Measurements from ENCODE around the gene IRF9. TPM values are rescaled to one million over a fixed set of nuclear protein-coding genes. Genes with fewer than 3 reads are reported as not detected.

The IRF9 gene
- total and polyA plus RNA-seq, 11 donors: 23.4 to 169 (median 29.8) TPM

DNA sequence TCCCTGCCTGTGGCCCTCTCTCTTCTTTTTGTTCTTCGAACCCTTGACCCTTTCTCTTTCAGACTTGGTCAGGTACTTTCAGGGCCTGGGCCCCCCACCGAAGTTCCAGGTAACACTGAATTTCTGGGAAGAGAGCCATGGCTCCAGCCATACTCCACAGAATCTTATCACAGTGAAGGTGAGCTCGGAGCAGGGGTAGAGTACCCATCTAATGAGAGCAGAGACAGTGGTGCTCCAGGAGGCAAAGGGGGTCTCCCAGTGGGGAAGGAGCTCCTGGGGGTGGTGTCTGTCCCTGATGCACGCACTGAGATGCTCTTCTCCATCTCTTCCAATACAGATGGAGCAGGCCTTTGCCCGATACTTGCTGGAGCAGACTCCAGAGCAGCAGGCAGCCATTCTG lies 4.7 kb downstream of the IRF9 start:
- no peaks in the 10 kb centered on the region for H3K27me3 ChIP-seq
- WGBS, 4 donors: 85 to 96% (median 95%) methylated on average over 5 of the region's 5 CpGs
- peaks cover 2 to 88% (median 79%) of the 10 kb centered on the region in 9 donors for H3K36me3 ChIP-seq
- H3K4me3 ChIP-seq: no peak overlapping the region
- intact Hi-C loops (cut with DNase I): loop anchor here in 1 of 10 donors (10.0 kb wide), 1 partner anchor 151 kb away; no protein-coding TSS in a partner anchor
- H3K9me3 ChIP-seq: no peaks in the 10 kb centered on the region
- ATAC-seq (no peak), DNase-seq (no peak)
- peaks cover 0 to 72% (median 18%) of the 10 kb centered on the region in 12 donors for H3K4me1 ChIP-seq
- H3K27ac ChIP-seq: no peak overlapping the region
- TF ChIP-seq, protein P1, sequence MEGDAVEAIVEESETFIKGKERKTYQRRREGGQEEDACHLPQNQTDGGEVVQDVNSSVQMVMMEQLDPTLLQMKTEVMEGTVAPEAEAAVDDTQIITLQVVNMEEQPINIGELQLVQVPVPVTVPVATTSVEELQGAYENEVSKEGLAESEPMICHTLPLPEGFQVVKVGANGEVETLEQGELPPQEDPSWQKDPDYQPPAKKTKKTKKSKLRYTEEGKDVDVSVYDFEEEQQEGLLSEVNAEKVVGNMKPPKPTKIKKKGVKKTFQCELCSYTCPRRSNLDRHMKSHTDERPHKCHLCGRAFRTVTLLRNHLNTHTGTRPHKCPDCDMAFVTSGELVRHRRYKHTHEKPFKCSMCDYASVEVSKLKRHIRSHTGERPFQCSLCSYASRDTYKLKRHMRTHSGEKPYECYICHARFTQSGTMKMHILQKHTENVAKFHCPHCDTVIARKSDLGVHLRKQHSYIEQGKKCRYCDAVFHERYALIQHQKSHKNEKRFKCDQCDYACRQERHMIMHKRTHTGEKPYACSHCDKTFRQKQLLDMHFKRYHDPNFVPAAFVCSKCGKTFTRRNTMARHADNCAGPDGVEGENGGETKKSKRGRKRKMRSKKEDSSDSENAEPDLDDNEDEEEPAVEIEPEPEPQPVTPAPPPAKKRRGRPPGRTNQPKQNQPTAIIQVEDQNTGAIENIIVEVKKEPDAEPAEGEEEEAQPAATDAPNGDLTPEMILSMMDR (IDR thresholded peaks at IDR 0.05): no peak
- TF ChIP-seq POLR2A (IDR thresholded peaks at IDR 0.05): no peak

- no peaks in the 10 kb centered on the region for H3K27me3 ChIP-seq
- peaks cover 0 to 74% (median 18%) of the 10 kb centered on the region in 12 donors for H3K4me1 ChIP-seq
- peak overlapping the region in 1 of 12 donors; percentile 78 for H3K27ac ChIP-seq
- peak in 1 of 5 donors; percentile 17 for DNase-seq
- H3K4me3 ChIP-seq: no peak overlapping the region
- no peaks in the 10 kb centered on the region for H3K9me3 ChIP-seq
- no peak for ATAC-seq
- intact Hi-C loops (cut with DNase I): loop anchor here in 1 of 10 donors (10.0 kb wide), 1 partner anchor 153 kb away; no protein-coding TSS in a partner anchor
- peaks cover 2 to 79% (median 78%) of the 10 kb centered on the region in 9 donors for H3K36me3 ChIP-seq
- TF ChIP-seq, protein P1 (IDR thresholded peaks at IDR 0.05): no peak
- TF ChIP-seq POLR2A (IDR thresholded peaks at IDR 0.05): no peak
- WGBS, 4 donors: 88 to 91% (median 90%) methylated on average over 3 of the region's 3 CpGs
These were observed 6.5 kb downstream of the IRF9 start for GRCh38 chr14:24167469-24168114.

GRCh38 chr14:24171422-24172260 lies 10.6 kb downstream of the IRF9 start, which contains the start of gene REC8:
TSS of gene REC8 (plus strand) at chr14:24172080. CDS start at chr14:24172553, 473 bp downstream.
- Histone ChIP-seq H3K36me3 (peaks cover 0 to 71% (median 43%) of the 10 kb centered on the region in 9 donors), H3K4me1 (peaks cover 0 to 33% (median 7%) of the 10 kb centered on the region in 12 donors)
- 11 to 36% (median 27%) methylated on average over 38 to 63 of the region's 63 CpGs for WGBS, 4 donors

More at GRCh38 chr14:24171422-24172260, 10.6 kb downstream of the IRF9 start, which contains the start of gene REC8:
- intact Hi-C loops (cut with DNase I): no loop called here
- TF ChIP-seq, protein P1 (IDR thresholded peaks at IDR 0.05): no peak
- no peak for TF ChIP-seq POLR2A (IDR thresholded peaks at IDR 0.05)
- no peaks in the 10 kb centered on the region for H3K9me3 ChIP-seq
- H3K4me3 ChIP-seq: peak within 1 kb of the TSS in 11 of 12 donors; percentile 1 to 52 (median 33)
- ATAC-seq: peak; percentile 40 to 79 (median 70)
- no peaks in the 10 kb centered on the region for H3K27me3 ChIP-seq
- peak within 1 kb of the TSS in 2 of 12 donors; percentile 37 to 42 for H3K27ac ChIP-seq
- peak; percentile 65 to 80 (median 75) for DNase-seq
